Cardiac fibroblast (primary cell): Measurements from ENCODE around the gene RNF182.
A peak's percentile ranks its signal among the peaks of the same experiment; 100 is the strongest.

Source experiments
- DNase-seq, 2 donors: peaks; one replicate each; pipeline versions ENCODE4 v3.0.0 to v3.0.0-alpha.2; 2010; ENCODE audit warnings: low read depth in 2 of 2
- H3K4me3 ChIP-seq, 2 donors: replicated peaks in 1 of 2; 1 replicate in 1 of 2; 2 replicates in 1 of 2; pipeline ENCODE4 v1.5.1; 2011; ENCODE audit warnings: low read depth in 2 of 2, low read length in 2 of 2, mild to moderate bottlenecking in 2 of 2, moderate library complexity in 1 of 2
- TF ChIP-seq, protein P1 (sequence below): IDR thresholded peaks from one replicate; pipeline ENCODE4 v1.5.1; 2011; ENCODE audit warnings: low read depth, mild to moderate bottlenecking, low read length, inconsistent platforms

Gene RNF182

DNA sequence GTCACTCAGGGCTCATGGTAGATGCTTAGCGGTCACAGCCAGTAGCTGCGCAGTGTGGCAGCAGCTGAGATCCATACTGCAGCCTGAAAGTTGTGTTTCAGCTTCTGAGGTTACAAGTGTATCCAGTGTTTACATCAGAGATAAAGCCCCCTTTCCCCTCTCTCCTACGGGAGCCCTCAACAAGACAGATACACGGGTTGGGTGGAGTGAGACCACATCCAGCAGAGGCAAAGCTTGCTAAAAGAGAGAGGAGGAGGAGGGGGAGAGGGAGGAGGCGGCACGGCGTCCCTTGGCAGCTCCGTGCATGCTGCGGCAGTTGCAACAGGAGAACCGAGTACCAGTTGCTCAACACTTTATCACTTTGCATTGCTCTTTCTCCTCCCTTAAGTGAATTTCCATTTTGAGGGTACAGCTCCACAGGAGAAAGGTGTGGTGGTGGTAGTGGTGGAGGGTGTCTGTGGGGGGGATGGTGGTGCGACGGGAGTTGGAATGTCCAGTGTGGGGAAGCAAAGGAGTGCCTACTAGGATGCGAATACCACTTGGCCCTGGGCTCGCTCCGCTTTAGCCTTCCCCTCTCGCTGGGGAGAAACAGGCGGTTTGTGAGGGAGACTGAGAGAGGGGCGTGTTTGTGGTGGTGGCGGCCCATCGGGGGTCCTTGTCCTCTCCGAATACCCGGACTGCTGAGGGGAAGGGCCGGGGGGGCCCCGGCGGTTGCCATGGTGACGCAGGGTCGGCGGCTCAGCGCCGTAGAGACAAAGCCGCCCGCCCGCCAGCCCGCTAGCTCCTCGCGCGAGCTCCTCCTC, 405 bp upstream of the RNF182 start:
- TF ChIP-seq, protein P1, sequence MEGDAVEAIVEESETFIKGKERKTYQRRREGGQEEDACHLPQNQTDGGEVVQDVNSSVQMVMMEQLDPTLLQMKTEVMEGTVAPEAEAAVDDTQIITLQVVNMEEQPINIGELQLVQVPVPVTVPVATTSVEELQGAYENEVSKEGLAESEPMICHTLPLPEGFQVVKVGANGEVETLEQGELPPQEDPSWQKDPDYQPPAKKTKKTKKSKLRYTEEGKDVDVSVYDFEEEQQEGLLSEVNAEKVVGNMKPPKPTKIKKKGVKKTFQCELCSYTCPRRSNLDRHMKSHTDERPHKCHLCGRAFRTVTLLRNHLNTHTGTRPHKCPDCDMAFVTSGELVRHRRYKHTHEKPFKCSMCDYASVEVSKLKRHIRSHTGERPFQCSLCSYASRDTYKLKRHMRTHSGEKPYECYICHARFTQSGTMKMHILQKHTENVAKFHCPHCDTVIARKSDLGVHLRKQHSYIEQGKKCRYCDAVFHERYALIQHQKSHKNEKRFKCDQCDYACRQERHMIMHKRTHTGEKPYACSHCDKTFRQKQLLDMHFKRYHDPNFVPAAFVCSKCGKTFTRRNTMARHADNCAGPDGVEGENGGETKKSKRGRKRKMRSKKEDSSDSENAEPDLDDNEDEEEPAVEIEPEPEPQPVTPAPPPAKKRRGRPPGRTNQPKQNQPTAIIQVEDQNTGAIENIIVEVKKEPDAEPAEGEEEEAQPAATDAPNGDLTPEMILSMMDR, result no peak
- DNase-seq, result peak; percentile 30 to 56
- H3K4me3 ChIP-seq, result peak overlapping the region; percentile 50 to 57

DNA sequence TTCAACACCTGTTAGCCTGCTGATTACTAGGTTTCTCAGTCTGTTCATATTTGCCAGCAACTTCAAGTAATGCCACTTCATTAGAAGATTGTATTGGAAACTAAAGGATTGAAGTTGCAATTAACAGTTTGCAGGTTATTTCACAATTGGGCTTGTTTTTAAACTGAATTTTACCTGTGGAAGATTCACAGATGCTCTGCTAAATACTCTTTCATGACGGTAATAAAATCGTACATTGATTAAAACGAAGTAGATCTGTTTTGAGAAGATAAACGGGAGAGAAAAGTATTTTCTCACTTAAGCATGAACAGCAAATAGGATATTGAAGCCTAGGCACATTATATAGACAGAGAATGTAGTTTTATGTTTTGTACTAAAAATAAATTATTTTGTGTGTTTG, 1.6 kb downstream of the RNF182 start:
- TF ChIP-seq, protein P1, result no peak
- no peak for DNase-seq
- H3K4me3 ChIP-seq, result no peak overlapping the region

DNA sequence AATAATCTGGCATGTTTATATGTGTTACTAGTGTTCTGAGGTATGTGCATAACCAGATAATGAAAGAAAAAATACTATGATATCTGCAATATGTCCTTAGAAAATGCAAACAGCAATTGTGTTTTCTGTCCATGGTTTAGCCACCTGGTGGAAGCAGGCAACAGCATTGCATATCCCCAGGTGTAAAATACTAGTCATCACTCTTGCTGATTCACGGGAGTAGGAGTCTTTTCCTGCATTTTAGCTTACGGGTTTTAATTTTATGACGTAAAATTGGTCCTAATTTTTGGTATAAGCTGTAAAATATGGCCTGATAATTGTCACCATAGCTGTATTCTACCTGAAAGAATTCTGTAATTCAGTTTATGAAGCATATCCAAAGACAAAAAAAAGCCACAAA, 2.5 kb downstream of the RNF182 start:
- H3K4me3 ChIP-seq, result no peak overlapping the region
- DNase-seq, result no peak
- TF ChIP-seq, protein P1, result no peak

DNA sequence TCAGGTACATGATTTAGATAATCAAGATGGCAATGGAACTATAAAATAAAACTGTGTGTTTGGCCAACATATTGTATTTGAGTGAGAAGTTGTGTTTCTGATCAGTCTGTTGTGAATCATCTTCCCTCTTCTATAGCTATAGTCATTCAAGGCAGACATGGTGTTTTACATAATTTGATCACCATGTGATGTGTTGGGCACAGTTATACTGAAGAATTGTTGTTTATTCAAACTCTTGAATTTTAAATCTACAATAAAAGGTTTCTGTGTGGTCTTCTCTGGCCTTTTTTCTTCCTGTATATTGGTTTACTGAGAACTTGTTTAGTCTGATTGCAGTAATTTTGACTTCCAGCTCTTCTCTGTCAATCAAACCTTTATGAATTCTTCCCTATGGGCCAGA, 4.4 kb downstream of the RNF182 start:
- no peak for DNase-seq
- TF ChIP-seq, protein P1, result no peak
- no peak overlapping the region for H3K4me3 ChIP-seq

DNA sequence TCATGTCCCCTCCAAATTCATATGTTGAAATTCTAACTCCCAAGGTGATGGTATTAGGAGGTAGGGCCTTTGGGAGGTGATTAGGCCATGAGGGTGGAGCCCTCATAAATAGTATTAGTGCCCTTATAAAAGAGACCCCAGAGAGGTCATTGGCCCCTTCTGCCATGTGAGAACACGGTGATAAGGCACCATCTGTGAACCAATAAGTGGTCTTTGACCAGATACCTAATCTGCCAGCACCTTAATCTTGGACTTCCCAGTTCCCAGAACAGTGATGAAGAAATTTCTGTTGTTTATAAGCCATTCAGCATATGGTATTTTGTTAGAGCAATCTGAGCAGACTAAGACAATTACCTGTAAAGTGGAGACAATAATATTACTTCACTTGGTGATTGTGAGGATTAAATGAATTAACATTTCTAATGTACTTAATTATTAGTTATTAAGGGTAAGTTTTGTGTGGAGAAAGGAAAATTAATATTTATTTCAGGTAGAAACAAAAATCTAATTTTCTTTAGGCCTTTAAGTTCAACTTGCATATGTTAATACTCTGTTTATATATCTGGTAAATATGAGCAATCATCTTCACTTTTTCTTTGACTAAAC, 7.1 kb downstream of the RNF182 start:
- TF ChIP-seq, protein P1, result no peak
- no peak for DNase-seq
- no peak overlapping the region for H3K4me3 ChIP-seq

DNA sequence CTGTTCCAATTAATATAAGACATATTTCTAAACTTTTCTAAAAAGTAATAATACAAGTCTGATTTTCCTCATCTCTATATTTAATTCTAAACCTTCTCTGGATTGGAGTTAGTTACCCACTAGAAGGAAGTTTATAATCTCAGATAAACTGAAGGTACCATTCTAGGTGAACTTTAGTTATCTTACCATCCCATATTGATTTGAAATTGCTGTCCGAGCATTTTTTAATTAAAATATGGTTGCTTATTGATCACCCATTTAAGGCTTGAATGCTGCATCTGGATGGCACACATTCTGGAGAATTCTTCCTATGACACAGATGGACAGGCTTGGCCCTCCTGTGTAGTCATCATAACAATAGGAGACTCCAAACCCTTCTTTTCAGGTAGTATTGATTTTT, 8.0 kb downstream of the RNF182 start:
- no peak overlapping the region for H3K4me3 ChIP-seq
- DNase-seq, result no peak
- TF ChIP-seq, protein P1, result no peak
